HCT116 (cell line): ENCODE data around the gene AGAP1. TPM values are rescaled to one million over a fixed set of nuclear protein-coding genes. Genes with fewer than 3 reads are reported as not detected.

Source experiments
- ATAC-seq: fragments of 200-7000 bp; cut with Tn5 transposase; 2 replicates; pipeline ENCODE4 v1.9.1; 2020; ENCODE audit warnings: mild to moderate bottlenecking, moderate library complexity
- BruUV-seq: library from RNA; stranded (reverse); fragments of 400-500 nt; replicated peaks from 2 replicates; lab custom pipeline; 2021; lab: Mats Ljungman, UMichigan
- CTCF ChIA-PET: fragments of 300-600 bp; sonication (Branson Sonifier 250); formaldehyde crosslinking; loops from one replicate; lab custom pipeline; 2021; ENCODE audit warnings: antibody characterized with exemption; lab: Charles Lee
- POLR2A ChIA-PET: fragments of 300-600, 350-600 bp; sonication (Branson Sonifier 250); formaldehyde crosslinking; loops from one replicate; lab custom pipeline; 2021; ENCODE audit warnings: antibody characterized with exemption; lab: Charles Lee
- RAD21 ChIA-PET, 2 experiments: fragments of 300-600 bp; sonication (Branson Sonifier 250); formaldehyde crosslinking; loops; one replicate each; lab custom pipeline; 2023; ENCODE audit warnings: low total read pairs in 2 of 2; ENCODE audit not compliant: uncharacterized antibody in 2 of 2, unreplicated experiment in 2 of 2, low non-redundant PET in 1 of 2; lab: Charles Lee
- DNase-seq: peaks from one replicate; pipeline ENCODE4 v3.0.0-alpha.2; 2010; ENCODE audit warnings: low read depth, low spot score
- H2AFZ ChIP-seq: fragments of 200-600 bp; shearing (Covaris generic), sonication (generic); 2 replicates; pipeline ENCODE4 v1.6.1; 2017; ENCODE audit warnings: low read depth, mixed run types, mixed read lengths, antibody characterized with exemption, low read length; ENCODE audit not compliant: poor library complexity, severe bottlenecking
- H3K27ac ChIP-seq: 2 replicates; pipeline ENCODE4 v1.5.1; 2012; ENCODE audit warnings: low read depth, low read length
- H3K27me3 ChIP-seq: fragments of 200-600 bp; sonication (generic); 2 replicates; pipeline ENCODE4 v1.6.1; 2016; ENCODE audit warnings: mixed run types, low read length, mixed read lengths; ENCODE audit not compliant: insufficient read depth
- H3K36me3 ChIP-seq, 2 experiments: fragments of 200-500 bp in 1 of 2; fragments of 200-600 bp in 1 of 2; sonication (Bioruptor generic) in 1 of 2; sonication (generic) in 1 of 2; 2 replicates each; pipeline versions ENCODE4 v1.5.1 to v1.6.1; 2014 to 2016; ENCODE audit warnings: low read length in 2 of 2, inconsistent platforms in 1 of 2, mixed read lengths in 1 of 2, mixed run types in 1 of 2; ENCODE audit not compliant: insufficient read depth in 2 of 2, control insufficient read depth in 1 of 2
- H3K4me1 ChIP-seq, 2 experiments: fragments of 200-600 bp in 1 of 2; sonication (generic) in 1 of 2; 2 replicates each; pipeline versions ENCODE4 v1.5.1 to v1.6.1; 2012 to 2017; ENCODE audit warnings: low read length in 2 of 2, inconsistent platforms in 1 of 2, mild to moderate bottlenecking in 1 of 2, mixed read lengths in 1 of 2, mixed run types in 1 of 2, moderate library complexity in 1 of 2; ENCODE audit not compliant: insufficient read depth in 2 of 2, control insufficient read depth in 1 of 2
- H3K4me2 ChIP-seq: fragments of 200-600 bp; sonication (generic); 2 replicates; pipeline ENCODE4 v1.6.1; 2017; ENCODE audit warnings: mixed run types, low read length, mixed read lengths
- H3K4me3 ChIP-seq, 2 experiments: fragments of 200-600 bp in 1 of 2; sonication (generic) in 1 of 2; replicated peaks in 1 of 2; 2 replicates each; pipeline ENCODE4 v1.5.1; 2011 to 2016; ENCODE audit warnings: low read length in 2 of 2, control low read depth in 1 of 2, low read depth in 1 of 2, mild to moderate bottlenecking in 1 of 2, mixed read lengths in 1 of 2, mixed run types in 1 of 2
- H3K79me2 ChIP-seq: fragments of 200-600 bp; sonication (generic); 2 replicates; pipeline ENCODE4 v1.6.1; 2017; ENCODE audit warnings: mild to moderate bottlenecking, mixed run types, low read length, moderate library complexity, mixed read lengths; ENCODE audit not compliant: insufficient read depth
- H3K9ac ChIP-seq: fragments of 200-600 bp; sonication (generic); 2 replicates; pipeline ENCODE4 v1.6.1; 2016; ENCODE audit warnings: low read length, mixed read lengths
- H3K9me2 ChIP-seq: fragments of 200-600 bp; sonication (generic), shearing (Covaris generic); 2 replicates; pipeline ENCODE4 v1.6.1; 2017; ENCODE audit warnings: mixed run types, mild to moderate bottlenecking, moderate library complexity; ENCODE audit not compliant: insufficient read depth
- H3K9me3 ChIP-seq, 2 experiments: fragments of 200-500 bp in 1 of 2; fragments of 200-600 bp in 1 of 2; sonication (Bioruptor generic) in 1 of 2; sonication (generic) in 1 of 2; 2 replicates each; pipeline ENCODE4 v1.6.1; 2014 to 2017; ENCODE audit warnings: low read length in 2 of 2, mixed read lengths in 2 of 2, inconsistent platforms in 1 of 2, low read depth in 1 of 2, mild to moderate bottlenecking in 1 of 2, mixed run types in 1 of 2, moderate library complexity in 1 of 2; ENCODE audit not compliant: control insufficient read depth in 1 of 2, insufficient read depth in 1 of 2
- H4K20me1 ChIP-seq: fragments of 200-600 bp; sonication (generic), shearing (Covaris generic); 2 replicates; pipeline ENCODE4 v1.6.1; 2017; ENCODE audit warnings: mixed run types, mild to moderate bottlenecking, moderate library complexity; ENCODE audit not compliant: insufficient read depth
- CBX3 ChIP-seq: IDR thresholded peaks from 2 replicates; pipeline ENCODE4 v1.6.1; 2012; ENCODE audit warnings: low read depth
- ELF1 ChIP-seq: IDR thresholded peaks from 2 replicates; pipeline ENCODE4 v1.6.1; 2012; ENCODE audit warnings: low read depth, borderline replicate concordance
- EZH2 ChIP-seq: fragments of 200-600 bp; sonication (generic); IDR thresholded peaks from 2 replicates; pipeline ENCODE4 v1.6.1; 2017; ENCODE audit warnings: antibody characterized with exemption, mixed run types
- EZH2phosphoT487 ChIP-seq: fragments of 200-600 bp; IDR thresholded peaks from 2 replicates; pipeline ENCODE4 v1.6.1; 2018; ENCODE audit warnings: antibody characterized with exemption, borderline replicate concordance
- POLR2A ChIP-seq: IDR thresholded peaks from 2 replicates; pipeline ENCODE4 v1.7.0; 2011; ENCODE audit warnings: borderline replicate concordance; ENCODE audit not compliant: insufficient read depth, insufficient read length; ENCODE audit errors: extremely low read depth
- POLR2AphosphoS5 ChIP-seq: IDR thresholded peaks from 2 replicates; pipeline ENCODE4 v1.6.1; 2011; ENCODE audit warnings: mild to moderate bottlenecking, low read depth, low read length, moderate library complexity
- RAD21 ChIP-seq: IDR thresholded peaks from 2 replicates; pipeline ENCODE4 v1.6.1; 2012; ENCODE audit warnings: low read depth, mild to moderate bottlenecking
- REST ChIP-seq: IDR thresholded peaks from 2 replicates; pipeline ENCODE4 v1.6.1; 2012; ENCODE audit warnings: low read depth
- SIN3A ChIP-seq: IDR thresholded peaks from 2 replicates; pipeline ENCODE4 v1.6.1; 2012; ENCODE audit warnings: low read depth
- SP1 ChIP-seq: IDR thresholded peaks from 2 replicates; pipeline ENCODE4 v1.6.1; 2012; ENCODE audit warnings: low read depth
- SRF ChIP-seq: IDR thresholded peaks from 2 replicates; pipeline ENCODE4 v1.6.1; 2012; ENCODE audit warnings: low read depth
- TCF7L2 ChIP-seq: IDR thresholded peaks from 2 replicates; pipeline ENCODE4 v1.7.0; 2011; ENCODE audit warnings: borderline replicate concordance, inconsistent platforms; ENCODE audit not compliant: insufficient read depth, insufficient read length; ENCODE audit errors: extremely low read depth
- YY1 ChIP-seq: IDR thresholded peaks from 2 replicates; pipeline ENCODE4 v1.6.1; 2011; ENCODE audit warnings: low read length, low read depth, moderate library complexity, mild to moderate bottlenecking; ENCODE audit not compliant: insufficient replicate concordance; ENCODE audit errors: extremely low read depth
- ZNF274 ChIP-seq: fragments of 200-500 bp; sonication (Bioruptor generic); IDR thresholded peaks from 2 replicates; pipeline ENCODE4 v1.6.1; 2014; ENCODE audit warnings: mild to moderate bottlenecking, low read depth, low read length, inconsistent platforms
- intact Hi-C: fragments of 100-400 bp; cut with micrococcal nuclease; formaldehyde crosslinking; loops from 2 replicates; pipeline ENCODE4 v1.10.0; 2022
- total RNA-seq: library from RNA; stranded (reverse); gene quantifications from one replicate; pipeline ENCODE4 v1.2.1, GENCODE V29; 2021; ENCODE audit not compliant: unreplicated experiment
- TF ChIP-seq, protein P1 (sequence below), 3 experiments: fragments of 200-600 bp in 1 of 3; sonication (generic) in 1 of 3; IDR thresholded peaks in 2 of 3; conservative IDR thresholded peaks in 1 of 3; 2 replicates each; pipeline ENCODE4 v1.5.1; 2012 to 2017; ENCODE audit warnings: low read depth in 2 of 3, low read length in 2 of 3, antibody characterized with exemption in 1 of 3, borderline replicate concordance in 1 of 3, control low read depth in 1 of 3, mild to moderate bottlenecking in 1 of 3, mixed read lengths in 1 of 3, mixed run types in 1 of 3, moderate library complexity in 1 of 3; ENCODE audit not compliant: insufficient read depth in 1 of 3
- TF ChIP-seq, protein P2 (sequence below): IDR thresholded peaks from 2 replicates; pipeline ENCODE4 v1.6.1; 2011; ENCODE audit warnings: mild to moderate bottlenecking, low read length, moderate library complexity; ENCODE audit not compliant: insufficient replicate concordance; ENCODE audit errors: extremely low read depth

AGAP1 gene
- total RNA-seq, 1 experiment from 2014 or later, result 43.8 TPM

GRCh38 chr2:236045251-236046235 lies 551.7 kb downstream of the AGAP1 start (continued):
- TF ChIP-seq, protein P1, sequence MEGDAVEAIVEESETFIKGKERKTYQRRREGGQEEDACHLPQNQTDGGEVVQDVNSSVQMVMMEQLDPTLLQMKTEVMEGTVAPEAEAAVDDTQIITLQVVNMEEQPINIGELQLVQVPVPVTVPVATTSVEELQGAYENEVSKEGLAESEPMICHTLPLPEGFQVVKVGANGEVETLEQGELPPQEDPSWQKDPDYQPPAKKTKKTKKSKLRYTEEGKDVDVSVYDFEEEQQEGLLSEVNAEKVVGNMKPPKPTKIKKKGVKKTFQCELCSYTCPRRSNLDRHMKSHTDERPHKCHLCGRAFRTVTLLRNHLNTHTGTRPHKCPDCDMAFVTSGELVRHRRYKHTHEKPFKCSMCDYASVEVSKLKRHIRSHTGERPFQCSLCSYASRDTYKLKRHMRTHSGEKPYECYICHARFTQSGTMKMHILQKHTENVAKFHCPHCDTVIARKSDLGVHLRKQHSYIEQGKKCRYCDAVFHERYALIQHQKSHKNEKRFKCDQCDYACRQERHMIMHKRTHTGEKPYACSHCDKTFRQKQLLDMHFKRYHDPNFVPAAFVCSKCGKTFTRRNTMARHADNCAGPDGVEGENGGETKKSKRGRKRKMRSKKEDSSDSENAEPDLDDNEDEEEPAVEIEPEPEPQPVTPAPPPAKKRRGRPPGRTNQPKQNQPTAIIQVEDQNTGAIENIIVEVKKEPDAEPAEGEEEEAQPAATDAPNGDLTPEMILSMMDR (IDR thresholded peaks at IDR 0.05 in 2 of 3, conservative IDR thresholded peaks at IDR 0.05 in 1 of 3; ENCODE audit: borderline replicate concordance in 1 of 3, insufficient read depth in 1 of 3, low read depth in 2 of 3, low read length in 2 of 3), result no peak
- TF ChIP-seq ZNF274, result no peak
- no peak for TF ChIP-seq RAD21
- TF ChIP-seq, protein P2, sequence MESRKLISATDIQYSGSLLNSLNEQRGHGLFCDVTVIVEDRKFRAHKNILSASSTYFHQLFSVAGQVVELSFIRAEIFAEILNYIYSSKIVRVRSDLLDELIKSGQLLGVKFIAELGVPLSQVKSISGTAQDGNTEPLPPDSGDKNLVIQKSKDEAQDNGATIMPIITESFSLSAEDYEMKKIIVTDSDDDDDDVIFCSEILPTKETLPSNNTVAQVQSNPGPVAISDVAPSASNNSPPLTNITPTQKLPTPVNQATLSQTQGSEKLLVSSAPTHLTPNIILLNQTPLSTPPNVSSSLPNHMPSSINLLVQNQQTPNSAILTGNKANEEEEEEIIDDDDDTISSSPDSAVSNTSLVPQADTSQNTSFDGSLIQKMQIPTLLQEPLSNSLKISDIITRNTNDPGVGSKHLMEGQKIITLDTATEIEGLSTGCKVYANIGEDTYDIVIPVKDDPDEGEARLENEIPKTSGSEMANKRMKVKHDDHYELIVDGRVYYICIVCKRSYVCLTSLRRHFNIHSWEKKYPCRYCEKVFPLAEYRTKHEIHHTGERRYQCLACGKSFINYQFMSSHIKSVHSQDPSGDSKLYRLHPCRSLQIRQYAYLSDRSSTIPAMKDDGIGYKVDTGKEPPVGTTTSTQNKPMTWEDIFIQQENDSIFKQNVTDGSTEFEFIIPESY, result no peak

GRCh38 chr2:236046715-236047114 lies 552.9 kb downstream of the AGAP1 start:
- Histone ChIP-seq H3K9me2 (no peaks in the 10 kb centered on the region), H3K9ac (no peak overlapping the region), H3K79me2 (no peaks in the 10 kb centered on the region), H3K36me3 (peaks cover 0 to 2% of the 10 kb centered on the region in 2 experiments; a peak in 1 of 4 replicates), H3K27ac (no peak overlapping the region), H2AFZ (no peak overlapping the region), H3K4me3 (no peak overlapping the region), H3K4me2 (no peak overlapping the region), H3K27me3 (no peaks in the 10 kb centered on the region), H3K9me3 (no peaks in the 10 kb centered on the region), H4K20me1 (no peaks in the 10 kb centered on the region), H3K4me1 (peaks cover 0 to 3% of the 10 kb centered on the region in 2 experiments; a peak in 1 of 4 replicates)
- no peak for ATAC-seq
- RAD21 ChIA-PET, result no interaction called here
- CTCF ChIA-PET, result no interaction called here
- BruUV-seq, result no TSS peak
- no peak for DNase-seq
- intact Hi-C loops, result no loop called here
- POLR2A ChIA-PET, result no interaction called here
- TF ChIP-seq EZH2phosphoT487 (no peak), TCF7L2 (no peak), YY1 (no peak), ELF1 (no peak), POLR2A (no peak), REST (no peak), SRF (no peak), CBX3 (no peak), ZNF274 (no peak), EZH2 (no peak), POLR2AphosphoS5 (no peak), SIN3A (no peak), SP1 (no peak)
